Loucy (cell line): ENCODE measurements around the gene PARP1.

Source experiments
- EZH2phosphoT487 ChIP-seq: fragments of 200-600 bp; IDR thresholded peaks from 2 replicates; pipeline ENCODE4 v1.6.1; 2018; ENCODE audit warnings: antibody characterized with exemption, mild to moderate bottlenecking, moderate library complexity, borderline replicate concordance
- TF ChIP-seq, protein P1 (sequence below): fragments of 200-600 bp; sonication (generic); conservative IDR thresholded peaks from 2 replicates; pipeline ENCODE4 v1.5.1; 2014; ENCODE audit warnings: mild to moderate bottlenecking, antibody characterized with exemption, low read length

- TF ChIP-seq, protein P1, sequence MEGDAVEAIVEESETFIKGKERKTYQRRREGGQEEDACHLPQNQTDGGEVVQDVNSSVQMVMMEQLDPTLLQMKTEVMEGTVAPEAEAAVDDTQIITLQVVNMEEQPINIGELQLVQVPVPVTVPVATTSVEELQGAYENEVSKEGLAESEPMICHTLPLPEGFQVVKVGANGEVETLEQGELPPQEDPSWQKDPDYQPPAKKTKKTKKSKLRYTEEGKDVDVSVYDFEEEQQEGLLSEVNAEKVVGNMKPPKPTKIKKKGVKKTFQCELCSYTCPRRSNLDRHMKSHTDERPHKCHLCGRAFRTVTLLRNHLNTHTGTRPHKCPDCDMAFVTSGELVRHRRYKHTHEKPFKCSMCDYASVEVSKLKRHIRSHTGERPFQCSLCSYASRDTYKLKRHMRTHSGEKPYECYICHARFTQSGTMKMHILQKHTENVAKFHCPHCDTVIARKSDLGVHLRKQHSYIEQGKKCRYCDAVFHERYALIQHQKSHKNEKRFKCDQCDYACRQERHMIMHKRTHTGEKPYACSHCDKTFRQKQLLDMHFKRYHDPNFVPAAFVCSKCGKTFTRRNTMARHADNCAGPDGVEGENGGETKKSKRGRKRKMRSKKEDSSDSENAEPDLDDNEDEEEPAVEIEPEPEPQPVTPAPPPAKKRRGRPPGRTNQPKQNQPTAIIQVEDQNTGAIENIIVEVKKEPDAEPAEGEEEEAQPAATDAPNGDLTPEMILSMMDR = no peak
- no peak for TF ChIP-seq EZH2phosphoT487
Measured at GRCh38 chr1:226312065-226312464, 95.8 kb downstream of the PARP1 start.
